K562 (cell line): ENCODE results near the gene ELK4. TPM values are rescaled to one million over a fixed set of nuclear protein-coding genes. Genes with fewer than 3 reads are reported as not detected.
A peak's percentile ranks its signal among the peaks of the same experiment; 100 is the strongest.

Experiments used
- ATAC-seq: fragments of 200-7000 bp; cut with Tn5 transposase; 3 replicates; pipeline ENCODE4 v1.9.1; 2020; ENCODE audit warnings: moderate library complexity
- BruUV-seq: library from RNA; stranded (reverse); fragments of 400-500 nt; replicated peaks from 2 replicates; lab custom pipeline; 2021; lab: Mats Ljungman, UMichigan
- CTCF ChIA-PET: fragments of 300-600 bp; formaldehyde crosslinking; extraction: SDS; loops from one replicate; lab custom pipeline; 2021; ENCODE audit warnings: low intra/inter-chr PET ratio; lab: Yijun Ruan, JAX
- POLR2A ChIA-PET: fragments of 300-600, 350-650 bp; sonication (Branson Sonifier 250); formaldehyde crosslinking; extraction: SDS; loops from one replicate; lab custom pipeline; 2021; ENCODE audit warnings: antibody characterized with exemption, inconsistent platforms; lab: Yijun Ruan, JAX
- DNase-seq, 4 experiments: peaks; one replicate each; pipeline versions ENCODE4 v3.0.0 to v3.0.0-alpha.2; 2011 to 2018; ENCODE audit warnings: low spot score in 3 of 4, mixed read lengths in 3 of 4; ENCODE audit errors: extremely low read depth in 1 of 4
- FAIRE-seq: peaks from 2 replicates; lab custom pipeline; 2011; peaks lifted over from hg19 to GRCh38; lab: Jason Lieb, UNC
- H2AFZ ChIP-seq: 2 replicates; pipeline ENCODE4 v1.6.0; 2011; ENCODE audit warnings: low read depth, low read length, control low read depth, inconsistent platforms
- H3K27ac ChIP-seq: fragments of 200-600 bp; 3 replicates; pipeline ENCODE4 v1.8.0; 2011; ENCODE audit warnings: low read depth, mild to moderate bottlenecking, control low read depth, inconsistent platforms, low read length, moderate library complexity, mixed read lengths; ENCODE audit errors: extremely low read depth
- H3K27me3 ChIP-seq, 2 experiments: fragments of 300-600 bp in 1 of 2; 2 replicates in 1 of 2; 3 replicates in 1 of 2; pipeline versions ENCODE4 v1.6.0 to v1.8.0; 2011; ENCODE audit warnings: inconsistent platforms in 2 of 2, low read length in 2 of 2, mild to moderate bottlenecking in 1 of 2, mixed read lengths in 1 of 2, moderate library complexity in 1 of 2; ENCODE audit not compliant: control insufficient read depth in 2 of 2, insufficient read depth in 2 of 2
- H3K36me3 ChIP-seq: fragments of 300-600 bp; 3 replicates; pipeline ENCODE4 v1.8.0; 2011; ENCODE audit warnings: mild to moderate bottlenecking, low read length, inconsistent platforms; ENCODE audit not compliant: control insufficient read depth, insufficient read depth
- H3K4me1 ChIP-seq, 2 experiments: fragments of 200-600 bp in 1 of 2; replicated peaks in 1 of 2; 2 replicates in 1 of 2; 3 replicates in 1 of 2; pipeline versions ENCODE4 v1.5.1 to v1.8.0; 2011; ENCODE audit warnings: inconsistent platforms in 2 of 2, low read length in 2 of 2, mild to moderate bottlenecking in 1 of 2, mixed read lengths in 1 of 2, moderate library complexity in 1 of 2; ENCODE audit not compliant: control insufficient read depth in 2 of 2, insufficient read depth in 2 of 2
- H3K4me2 ChIP-seq: 2 replicates; pipeline ENCODE4 v1.6.1; 2011; ENCODE audit warnings: low read length, control low read depth, inconsistent platforms, mixed read lengths; ENCODE audit not compliant: insufficient read depth
- H3K4me3 ChIP-seq: fragments of 200-600 bp; sonication (generic), shearing (Covaris generic); 2 replicates; pipeline ENCODE4 v1.5.1; 2016; ENCODE audit warnings: control low read depth, inconsistent platforms
- H3K79me2 ChIP-seq: fragments of 200-600 bp; 3 replicates; pipeline ENCODE4 v1.8.0; 2011; ENCODE audit warnings: low read length, inconsistent platforms; ENCODE audit not compliant: control insufficient read depth, insufficient read depth
- H3K9ac ChIP-seq, 2 experiments: 2 replicates each; pipeline versions ENCODE4 v1.6.0 to v1.6.1; 2011; ENCODE audit warnings: low read depth in 2 of 2, low read length in 2 of 2, control low read depth in 1 of 2, inconsistent platforms in 1 of 2, mild to moderate bottlenecking in 1 of 2, mixed read lengths in 1 of 2; ENCODE audit not compliant: insufficient read depth in 1 of 2
- H3K9me1 ChIP-seq: one replicate; pipeline ENCODE4 v1.6.0; 2011; ENCODE audit warnings: inconsistent platforms, mild to moderate bottlenecking, low read length, moderate library complexity; ENCODE audit not compliant: control insufficient read depth, insufficient read depth
- H3K9me3 ChIP-seq: replicated peaks from 2 replicates; pipeline ENCODE4 v1.5.1; 2011; ENCODE audit warnings: low read depth, low read length, inconsistent platforms; ENCODE audit not compliant: control insufficient read depth, insufficient read depth
- H4K20me1 ChIP-seq: replicated peaks from 2 replicates; pipeline ENCODE4 v1.6.1; 2011; ENCODE audit warnings: low read length, inconsistent platforms, mixed read lengths; ENCODE audit not compliant: control insufficient read depth, insufficient read depth
- CSDE1 ChIP-seq, 2 experiments: fragments of 450-650 bp; IDR thresholded peaks; 2 replicates each; pipeline ENCODE4 v1.6.1; 2016; ENCODE audit warnings: mild to moderate bottlenecking in 1 of 2
- ETV5 ChIP-seq: sonication (generic); formaldehyde crosslinking; IDR thresholded peaks from 2 replicates; pipeline ENCODE4 v1.4.0; 2020; ENCODE audit warnings: low read depth, mild to moderate bottlenecking, missing genetic modification reagents
- KDM5B ChIP-seq: fragments of 200-600 bp; sonication (generic); IDR thresholded peaks from 2 replicates; pipeline ENCODE4 v1.6.1; 2012; ENCODE audit warnings: low read depth, mild to moderate bottlenecking, moderate library complexity, low read length, control low read depth, inconsistent platforms; ENCODE audit not compliant: insufficient replicate concordance
- KHSRP ChIP-seq: fragments of 450-650 bp; IDR thresholded peaks from 2 replicates; pipeline ENCODE4 v1.6.1; 2017
- NFRKB ChIP-seq: fragments of 450-650 bp; IDR thresholded peaks from 2 replicates; pipeline ENCODE4 v1.6.1; 2016; ENCODE audit warnings: low read depth
- NFYB ChIP-seq: IDR thresholded peaks from 2 replicates; pipeline ENCODE4 v1.6.1; 2011; ENCODE audit warnings: mild to moderate bottlenecking, moderate library complexity; ENCODE audit not compliant: insufficient read length; ENCODE audit errors: extremely low read depth
- NR3C1 ChIP-seq: sonication (generic); formaldehyde crosslinking; IDR thresholded peaks from 2 replicates; pipeline ENCODE4 v1.8.1; 2022; ENCODE audit warnings: missing genetic modification reagents
- PCBP2 ChIP-seq: fragments of 200-400 bp; formaldehyde crosslinking; IDR thresholded peaks from 2 replicates; pipeline ENCODE4 v1.6.1; 2018; ENCODE audit warnings: low read length, low read depth, mild to moderate bottlenecking, moderate library complexity; ENCODE audit not compliant: poor library complexity, severe bottlenecking
- PTRF ChIP-seq: fragments of 450-650 bp; IDR thresholded peaks from 2 replicates; pipeline ENCODE4 v1.6.1; 2016; ENCODE audit warnings: mild to moderate bottlenecking, missing genetic modification characterization, missing compliant biosample characterization
- RBM17 ChIP-seq: fragments of 200-400 bp; formaldehyde crosslinking; IDR thresholded peaks from 2 replicates; pipeline ENCODE4 v1.6.1; 2017; ENCODE audit warnings: low read depth, mild to moderate bottlenecking, low read length, borderline replicate concordance
- SIRT6 ChIP-seq: IDR thresholded peaks from one replicate; pipeline ENCODE4 v1.6.1; 2012; ENCODE audit warnings: low read depth, mild to moderate bottlenecking, control low read depth, inconsistent platforms, low read length, moderate library complexity
- TFAP4 ChIP-seq: sonication (generic); formaldehyde crosslinking; IDR thresholded peaks from 2 replicates; pipeline ENCODE4 v1.8.0; 2022; ENCODE audit warnings: missing genetic modification reagents, mild to moderate bottlenecking, moderate library complexity, borderline replicate concordance
- U2AF2 ChIP-seq: fragments of 200-400 bp; formaldehyde crosslinking; optimal IDR thresholded peaks from 2 replicates; pipeline ENCODE3; 2017; ENCODE audit warnings: low read depth, mild to moderate bottlenecking, low read length
- ZBTB34 ChIP-seq: fragments of 250-450 bp; sonication (Bioruptor Pico); IDR thresholded peaks from 2 replicates; pipeline ENCODE4 v1.8.0; 2021; ENCODE audit warnings: mild to moderate bottlenecking, moderate library complexity
- ZNF696 ChIP-seq: fragments of 250-450 bp; sonication (Bioruptor Pico); conservative IDR thresholded peaks from 2 replicates; pipeline ENCODE4 v1.4.0; 2020; ENCODE audit warnings: mild to moderate bottlenecking, moderate library complexity
- WGBS: fragments of 100-300 bp; shearing (Covaris generic); methylation state at CpG from one replicate; pipeline ENCODE4 v1.1.6; 2016; ENCODE audit warnings: low coverage, mixed read lengths; ENCODE audit not compliant: insufficient coverage; ENCODE audit errors: missing lambda C conversion rate; 5-methylcytosine and 5-hydroxymethylcytosine counted together
- in situ Hi-C: fragments of 300-500 bp; cut with MboI; formaldehyde crosslinking; loops from 4 replicates; pipeline ENCODE4 v1.15.0; 2018; ENCODE audit warnings: inconsistent platforms, mixed read lengths
- intact Hi-C: fragments of 100-400 bp; cut with micrococcal nuclease; formaldehyde crosslinking; loops from 2 replicates; pipeline ENCODE4 v1.14.2; 2022
- polyA plus RNA-seq, 8 experiments: library from polyadenylated mRNA; depleted of rRNA in 4 of 8; stranded (reverse) in 5 of 8; unstranded in 3 of 8; fragments of >200 nt; fragmentation: Nextera tagmentation in 2 of 8; fragmentation: Illumina TruSeq in 1 of 8; extraction: Ambion mirVana in 2 of 8; extraction: Trizol in 1 of 8; gene quantifications; 2 replicates each; pipeline versions ENCODE4 v1.2.1 to v1.2.3, GENCODE V29; 2011 to 2014; ENCODE audit warnings: inconsistent platforms in 1 of 8, missing spikeins in 1 of 8
- total RNA-seq, 7 experiments: library from RNA; depleted of rRNA in 6 of 7; stranded (reverse); fragments of >200 nt in 6 of 7; fragmentation: Illumina TruSeq in 2 of 7; extraction: Trizol in 2 of 7; gene quantifications; 2 replicates each; pipeline versions ENCODE4 v1.2.1 to v1.2.3, GENCODE V29; 2011 to 2021; ENCODE audit warnings: low replicate concordance in 1 of 7

Gene ELK4
- total and polyA plus RNA-seq, 9 of the 15 experiments (the other 6 are each of a cell fraction or from before 2014, with no cell fraction given), result 2.0 to 21.7 (median 9.2) TPM

GRCh38 chr1:205631010-205631767 lies 622 bp downstream of the ELK4 start (continued):
- TF ChIP-seq RBM17 (no peak), NFYB (no peak), PCBP2 (no peak), ZBTB34 (CRISPR knock-in tag) (no peak)

- H3K9me1 ChIP-seq, result no peaks in the 10 kb centered on the region
- POLR2A ChIA-PET, result interaction anchor here (0.8 to 2.9 kb wide), 6 partner anchors 8 to 56 kb away, joined by 4 to 22 read pairs (median 6); no protein-coding TSS in a partner anchor
- CTCF ChIA-PET, result interaction anchor here (3.6 kb wide), 1 partner anchor 40 kb away, joined by 44 read pairs; no protein-coding TSS in a partner anchor
- no peaks in the 10 kb centered on the region for H4K20me1 ChIP-seq
- FAIRE-seq (no peak), DNase-seq (peak in 1 of 4 experiments; percentile 16), ATAC-seq (no peak)
- peak overlapping the region; percentile 93 for H3K27ac ChIP-seq
- H3K9me3 ChIP-seq, result no peaks in the 10 kb centered on the region
- H3K4me1 ChIP-seq, result peaks cover 11 to 15% of the 10 kb centered on the region in 2 experiments
- peak overlapping the region; percentile 62 for H3K4me3 ChIP-seq
- intact Hi-C loops (no loop called here), in situ Hi-C loops (no loop called here)
- peaks cover 26% of the 10 kb centered on the region; the same call in 2 of the 3 replicates for H3K36me3 ChIP-seq
- H3K4me2 ChIP-seq, result peak overlapping the region; percentile 89
- peak overlapping the region; percentile 84 for H2AFZ ChIP-seq
- H3K9ac ChIP-seq, result peak overlapping the region; percentile 84 to 96
- peaks cover 59% of the 10 kb centered on the region for H3K79me2 ChIP-seq
- BruUV-seq, result no TSS peak
- 3% methylated on average over 3 of the region's 3 CpGs for WGBS
- H3K27me3 ChIP-seq, result no peaks in the 10 kb centered on the region
- TF ChIP-seq KHSRP (no peak), PTRF (no peak), NR3C1 (CRISPR knock-in tag) (0 out of 2 replicates have a peak, but pooled peaks have one; percentile 13), U2AF2 (no peak), ETV5 (CRISPR knock-in tag) (no peak), TFAP4 (CRISPR knock-in tag) (no peak), SIRT6 (no peak), NFRKB (no peak), KDM5B (no peak), ZNF696 (CRISPR knock-in tag) (0 out of 2 replicates have a peak, but pooled peaks have one; percentile 41), CSDE1 (IDR thresholded peaks at IDR 0.05) (0 out of 4 replicates have a peak, but pooled peaks of 1 of the 2 experiments have one; percentile 25)
Observed at GRCh38 chr1:205630651-205631009, 1.2 kb downstream of the ELK4 start.
